ENCODE results near the gene KRTAP12-3. TPM values are rescaled to one million over a fixed set of nuclear protein-coding genes. Genes with fewer than 3 reads are reported as not detected.
"Not testable (repeated sequence)": the region's sequence is repeated elsewhere in the genome, so short reads cannot be mapped to it uniquely, and the experiment has no call there.

The KRTAP12-3 gene
- total RNA-seq, 2 donors from 2014 or later, result not detected

DNA sequence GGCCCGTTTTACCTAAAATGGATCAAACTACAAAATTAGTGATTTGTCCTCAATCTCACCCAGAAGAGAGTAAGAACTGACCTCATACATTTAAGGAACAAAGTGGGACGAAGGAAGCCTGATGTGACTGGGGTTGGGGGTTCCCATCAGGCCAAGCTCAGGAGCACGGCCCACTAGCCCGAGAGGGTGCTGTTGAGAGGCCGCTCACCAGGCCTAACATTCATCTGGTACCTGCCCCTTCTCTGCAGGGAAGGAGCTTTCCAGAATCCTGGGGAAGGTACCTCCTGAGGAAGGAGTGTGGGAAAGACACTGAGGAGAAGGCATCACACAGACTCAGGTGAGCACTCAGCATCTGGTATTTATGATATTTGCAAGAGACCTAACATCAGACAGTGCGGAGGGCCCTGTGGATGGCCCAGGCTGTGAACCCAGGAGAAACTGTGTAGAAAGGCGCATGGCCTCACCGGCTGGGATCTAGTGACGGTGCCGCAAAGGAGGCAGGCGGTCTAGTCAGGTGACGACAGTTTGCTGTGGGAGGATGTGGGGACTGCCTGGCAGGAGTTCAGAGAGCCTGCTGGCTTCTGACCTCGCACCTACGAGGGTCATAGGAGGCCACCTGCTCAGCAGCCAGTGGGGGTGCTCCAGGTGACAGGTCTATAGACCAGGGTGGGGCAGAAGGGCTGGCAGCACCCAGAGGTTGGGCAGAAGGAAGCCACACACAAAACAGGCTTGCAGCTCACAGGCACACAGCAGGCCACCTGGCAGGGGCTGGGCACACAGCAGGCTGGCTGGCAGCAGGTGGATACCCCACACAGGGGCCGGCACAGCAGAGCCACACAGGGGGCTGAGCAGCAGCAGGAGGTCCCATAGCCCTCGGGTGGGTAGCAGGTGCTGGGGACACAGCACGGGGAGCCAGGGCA is 3.8 kb upstream of the KRTAP12-3 start:
- TF ChIP-seq, protein P1, sequence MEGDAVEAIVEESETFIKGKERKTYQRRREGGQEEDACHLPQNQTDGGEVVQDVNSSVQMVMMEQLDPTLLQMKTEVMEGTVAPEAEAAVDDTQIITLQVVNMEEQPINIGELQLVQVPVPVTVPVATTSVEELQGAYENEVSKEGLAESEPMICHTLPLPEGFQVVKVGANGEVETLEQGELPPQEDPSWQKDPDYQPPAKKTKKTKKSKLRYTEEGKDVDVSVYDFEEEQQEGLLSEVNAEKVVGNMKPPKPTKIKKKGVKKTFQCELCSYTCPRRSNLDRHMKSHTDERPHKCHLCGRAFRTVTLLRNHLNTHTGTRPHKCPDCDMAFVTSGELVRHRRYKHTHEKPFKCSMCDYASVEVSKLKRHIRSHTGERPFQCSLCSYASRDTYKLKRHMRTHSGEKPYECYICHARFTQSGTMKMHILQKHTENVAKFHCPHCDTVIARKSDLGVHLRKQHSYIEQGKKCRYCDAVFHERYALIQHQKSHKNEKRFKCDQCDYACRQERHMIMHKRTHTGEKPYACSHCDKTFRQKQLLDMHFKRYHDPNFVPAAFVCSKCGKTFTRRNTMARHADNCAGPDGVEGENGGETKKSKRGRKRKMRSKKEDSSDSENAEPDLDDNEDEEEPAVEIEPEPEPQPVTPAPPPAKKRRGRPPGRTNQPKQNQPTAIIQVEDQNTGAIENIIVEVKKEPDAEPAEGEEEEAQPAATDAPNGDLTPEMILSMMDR (IDR thresholded peaks at IDR 0.05), result no peak
- no peaks in the 10 kb centered on the region for H3K9me3 ChIP-seq
- no peak overlapping the region for H3K9ac ChIP-seq (ENCODE audit: low read depth in 2 of 2, low read length in 2 of 2)
- no peaks in the 10 kb centered on the region for H3K36me3 ChIP-seq
- no peaks in the 10 kb centered on the region for H3K27me3 ChIP-seq
- no peak for DNase-seq
- intact Hi-C loops (cut with DNase I), result no loop called here
- no peak overlapping the region for H3K4me3 ChIP-seq
- no peaks in the 10 kb centered on the region for H3K4me1 ChIP-seq
- H3K27ac ChIP-seq, result no peak overlapping the region

DNA sequence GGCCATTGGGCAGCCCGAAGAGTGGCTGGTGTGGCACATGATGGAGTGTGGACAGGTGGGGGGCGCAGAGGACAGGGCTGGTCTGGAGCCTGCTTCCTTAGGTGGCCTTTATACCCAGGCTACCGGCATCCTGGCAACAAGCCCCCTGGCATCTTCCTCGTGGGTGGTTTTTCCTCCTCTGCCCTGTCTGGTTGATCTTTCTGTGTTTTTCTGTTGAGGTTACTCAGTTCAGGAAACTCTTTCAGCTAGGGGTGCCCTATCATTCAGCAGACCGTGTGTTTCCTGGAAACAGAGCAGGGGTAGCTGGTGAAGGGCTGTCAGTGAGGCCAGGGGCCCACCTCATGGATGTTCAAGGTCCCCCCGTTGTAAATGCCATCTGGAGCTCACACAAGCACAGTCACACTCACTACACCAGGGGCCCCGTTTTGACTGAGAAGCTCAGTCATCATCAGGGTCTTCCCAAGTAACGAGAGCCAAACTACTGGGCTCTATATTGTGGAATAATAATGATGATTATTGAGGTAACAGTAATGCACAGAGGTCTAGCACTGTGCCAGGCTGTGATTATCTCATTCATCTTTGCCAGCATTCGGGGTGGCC is 3.1 kb upstream of the KRTAP12-3 start, which contains the start of gene KRTAP12-4:
Gene KRTAP12-4, minus strand, starts transcription at position 84 of the 600 bp plus-strand sequence. Its CDS starts 45 bp downstream, at position 39.
- no peak for DNase-seq
- no peaks in the 10 kb centered on the region for H3K36me3 ChIP-seq
- no peak within 1 kb of the TSS for H3K9ac ChIP-seq (ENCODE audit: low read depth in 2 of 2, low read length in 2 of 2)
- no peaks in the 10 kb centered on the region for H3K27me3 ChIP-seq
- TF ChIP-seq, protein P1 (IDR thresholded peaks at IDR 0.05), result no peak
- intact Hi-C loops (cut with DNase I), result no loop called here
- H3K4me1 ChIP-seq, result no peaks in the 10 kb centered on the region
- H3K27ac ChIP-seq, result no peak within 1 kb of the TSS
- no peak within 1 kb of the TSS for H3K4me3 ChIP-seq
- no peaks in the 10 kb centered on the region for H3K9me3 ChIP-seq

DNA sequence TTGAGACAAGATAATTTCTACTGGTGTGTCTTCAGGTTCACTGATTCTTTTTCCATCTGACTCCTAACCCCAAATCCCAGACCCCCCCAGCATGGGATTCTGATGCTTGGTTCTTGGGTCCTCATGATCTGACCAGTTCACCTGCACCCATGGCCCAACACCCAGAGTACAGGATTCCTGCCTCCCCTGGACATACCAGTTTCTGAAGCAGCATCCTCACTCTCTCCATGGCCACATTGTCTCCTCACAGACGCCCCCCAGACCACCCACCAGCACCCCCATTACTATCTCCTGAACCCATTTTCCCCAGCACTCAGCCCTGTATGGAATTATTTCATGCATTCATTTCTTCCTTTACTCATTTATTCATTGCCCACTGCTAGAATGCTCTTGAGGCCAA is 864 bp upstream of the KRTAP12-3 start:
- H3K4me1 ChIP-seq, result no peaks in the 10 kb centered on the region
- no peak overlapping the region for H3K4me3 ChIP-seq
- H3K9ac ChIP-seq (ENCODE audit: low read depth in 2 of 2, low read length in 2 of 2), result no peak overlapping the region
- H3K27me3 ChIP-seq, result no peaks in the 10 kb centered on the region
- intact Hi-C loops (cut with DNase I), result no loop called here
- no peak for DNase-seq
- TF ChIP-seq, protein P1 (IDR thresholded peaks at IDR 0.05), result no peak
- no peaks in the 10 kb centered on the region for H3K9me3 ChIP-seq
- H3K36me3 ChIP-seq, result no peaks in the 10 kb centered on the region
- no peak overlapping the region for H3K27ac ChIP-seq

GRCh38 chr21:44658541-44658910 is 794 bp downstream of the KRTAP12-3 start:
- Histone ChIP-seq H3K36me3 (no peaks in the 10 kb centered on the region), H3K27ac (no peak overlapping the region), H3K4me3 (no peak overlapping the region), H3K4me1 (no peaks in the 10 kb centered on the region), H3K27me3 (no peaks in the 10 kb centered on the region), H3K9ac (ENCODE audit: low read depth in 2 of 2, low read length in 2 of 2) (no peak overlapping the region), H3K9me3 (no peaks in the 10 kb centered on the region)
- TF ChIP-seq, protein P1 (IDR thresholded peaks at IDR 0.05), result no peak
- DNase-seq, result no peak
- intact Hi-C loops (cut with DNase I), result no loop called here

GRCh38 chr21:44658913-44659595 is 1.3 kb downstream of the KRTAP12-3 start:
- intact Hi-C loops (cut with DNase I), result no loop called here
- H3K27me3 ChIP-seq, result no peaks in the 10 kb centered on the region
- TF ChIP-seq, protein P1 (IDR thresholded peaks at IDR 0.05), result no peak
- no peak for DNase-seq
- H3K27ac ChIP-seq, result no peak overlapping the region
- H3K9ac ChIP-seq (ENCODE audit: low read depth in 2 of 2, low read length in 2 of 2), result no peak overlapping the region
- H3K36me3 ChIP-seq, result no peaks in the 10 kb centered on the region
- H3K4me3 ChIP-seq, result no peak overlapping the region
- H3K9me3 ChIP-seq, result no peaks in the 10 kb centered on the region
- H3K4me1 ChIP-seq, result no peaks in the 10 kb centered on the region

DNA sequence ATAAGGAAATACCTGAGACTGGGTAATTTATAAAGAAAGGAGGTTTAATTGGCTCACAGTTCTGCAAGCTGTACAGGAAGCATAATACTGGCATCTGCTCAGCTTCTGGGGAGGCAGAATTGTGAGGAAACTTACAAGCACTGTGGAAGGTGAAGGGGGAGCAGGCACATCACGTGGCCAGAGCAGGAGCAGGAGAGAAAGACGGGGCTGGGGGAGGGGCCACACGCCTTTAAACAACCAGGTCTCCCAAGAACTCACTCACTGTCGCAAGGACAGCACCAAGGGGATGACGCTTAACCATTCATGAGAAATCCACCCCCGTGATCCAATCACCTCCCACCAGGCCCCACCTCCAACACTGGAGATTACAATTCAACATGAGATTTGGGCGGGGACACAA is 3.8 kb downstream of the KRTAP12-3 start:
- H3K9me3 ChIP-seq; intact Hi-C loops (cut with DNase I); H3K4me1 ChIP-seq; H3K27ac ChIP-seq; H3K9ac ChIP-seq (ENCODE audit: low read depth in 2 of 2, low read length in 2 of 2); H3K4me3 ChIP-seq; H3K36me3 ChIP-seq; H3K27me3 ChIP-seq; DNase-seq: not testable (repeated sequence)
